PFSK-1 (cell line): ENCODE measurements around the gene DERA.

Source experiments
- FOXP2 ChIP-seq: optimal IDR thresholded peaks from 2 replicates; pipeline ENCODE3; 2011; ENCODE audit warnings: borderline replicate concordance, control low read depth, inconsistent platforms; ENCODE audit not compliant: insufficient read depth; ENCODE audit errors: extremely low read length, extremely low read depth
- POLR2AphosphoS5 ChIP-seq: IDR thresholded peaks from 2 replicates; pipeline ENCODE4 v1.6.1; 2012; ENCODE audit warnings: low read depth, mild to moderate bottlenecking, control low read depth, low read length, moderate library complexity
- SIN3A ChIP-seq: IDR thresholded peaks from 2 replicates; pipeline ENCODE4 v1.6.1; 2012; ENCODE audit warnings: mild to moderate bottlenecking, low read length, moderate library complexity, borderline replicate concordance; ENCODE audit not compliant: insufficient read depth
- TAF1 ChIP-seq: IDR thresholded peaks from 2 replicates; pipeline ENCODE4 v1.6.1; 2012; ENCODE audit warnings: low read length, control low read depth, borderline replicate concordance; ENCODE audit not compliant: insufficient read depth
- TF ChIP-seq, protein P1 (sequence below), 2 experiments: IDR thresholded peaks; 2 replicates each; pipeline versions ENCODE4 v1.6.1 to v1.8.0; 2011 to 2012; ENCODE audit warnings: low read depth in 2 of 2, low read length in 2 of 2, control low read depth in 1 of 2, inconsistent platforms in 1 of 2, mild to moderate bottlenecking in 1 of 2, moderate library complexity in 1 of 2; ENCODE audit not compliant: insufficient read depth in 1 of 2

The DERA gene

DNA sequence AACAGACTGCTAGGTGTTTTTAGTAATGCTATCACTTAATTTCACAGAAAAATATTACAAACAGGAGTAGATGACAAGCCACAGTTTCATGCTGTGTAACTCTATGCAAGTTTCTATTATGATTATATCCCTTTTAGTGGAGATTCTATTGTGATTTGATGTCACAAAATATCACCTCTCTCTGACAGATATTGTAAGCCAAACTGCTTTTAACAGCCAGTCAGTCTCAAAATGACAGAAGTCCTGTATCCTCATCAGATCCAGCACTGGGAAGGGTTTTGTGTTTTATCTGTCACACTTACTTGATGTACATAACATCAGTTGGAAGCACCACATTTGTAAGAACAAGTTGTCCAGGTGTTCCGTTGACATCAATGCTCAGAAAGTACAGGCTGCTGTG is 164.8 kb downstream of the DERA start:
- no peak for TF ChIP-seq SIN3A
- TF ChIP-seq, protein P1, sequence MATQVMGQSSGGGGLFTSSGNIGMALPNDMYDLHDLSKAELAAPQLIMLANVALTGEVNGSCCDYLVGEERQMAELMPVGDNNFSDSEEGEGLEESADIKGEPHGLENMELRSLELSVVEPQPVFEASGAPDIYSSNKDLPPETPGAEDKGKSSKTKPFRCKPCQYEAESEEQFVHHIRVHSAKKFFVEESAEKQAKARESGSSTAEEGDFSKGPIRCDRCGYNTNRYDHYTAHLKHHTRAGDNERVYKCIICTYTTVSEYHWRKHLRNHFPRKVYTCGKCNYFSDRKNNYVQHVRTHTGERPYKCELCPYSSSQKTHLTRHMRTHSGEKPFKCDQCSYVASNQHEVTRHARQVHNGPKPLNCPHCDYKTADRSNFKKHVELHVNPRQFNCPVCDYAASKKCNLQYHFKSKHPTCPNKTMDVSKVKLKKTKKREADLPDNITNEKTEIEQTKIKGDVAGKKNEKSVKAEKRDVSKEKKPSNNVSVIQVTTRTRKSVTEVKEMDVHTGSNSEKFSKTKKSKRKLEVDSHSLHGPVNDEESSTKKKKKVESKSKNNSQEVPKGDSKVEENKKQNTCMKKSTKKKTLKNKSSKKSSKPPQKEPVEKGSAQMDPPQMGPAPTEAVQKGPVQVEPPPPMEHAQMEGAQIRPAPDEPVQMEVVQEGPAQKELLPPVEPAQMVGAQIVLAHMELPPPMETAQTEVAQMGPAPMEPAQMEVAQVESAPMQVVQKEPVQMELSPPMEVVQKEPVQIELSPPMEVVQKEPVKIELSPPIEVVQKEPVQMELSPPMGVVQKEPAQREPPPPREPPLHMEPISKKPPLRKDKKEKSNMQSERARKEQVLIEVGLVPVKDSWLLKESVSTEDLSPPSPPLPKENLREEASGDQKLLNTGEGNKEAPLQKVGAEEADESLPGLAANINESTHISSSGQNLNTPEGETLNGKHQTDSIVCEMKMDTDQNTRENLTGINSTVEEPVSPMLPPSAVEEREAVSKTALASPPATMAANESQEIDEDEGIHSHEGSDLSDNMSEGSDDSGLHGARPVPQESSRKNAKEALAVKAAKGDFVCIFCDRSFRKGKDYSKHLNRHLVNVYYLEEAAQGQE (IDR thresholded peaks at IDR 0.05; ENCODE audit: insufficient read depth in 1 of 2, low read depth in 2 of 2, low read length in 2 of 2), result no peak
- no peak for TF ChIP-seq TAF1
- no peak for TF ChIP-seq POLR2AphosphoS5
- TF ChIP-seq FOXP2, result no peak

DNA sequence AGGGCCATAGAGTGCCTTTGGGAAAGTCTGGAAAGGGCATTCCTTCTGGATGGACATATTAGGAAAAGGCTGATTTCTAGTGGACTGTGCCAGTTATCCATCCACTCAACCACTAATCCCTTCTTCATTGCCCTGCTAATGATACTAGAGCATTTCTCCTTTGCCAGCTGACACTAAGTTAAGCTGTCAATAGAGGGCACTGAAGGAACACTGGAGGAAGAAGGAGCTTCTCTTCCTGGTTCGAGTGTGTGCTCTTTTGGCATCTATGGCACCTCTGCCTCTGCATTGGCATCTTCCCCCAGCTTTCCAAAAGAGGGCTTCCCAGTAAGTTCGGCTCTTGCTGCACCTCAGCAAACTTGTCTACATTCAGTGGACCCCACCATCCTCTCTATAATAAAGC is 165.4 kb downstream of the DERA start:
- TF ChIP-seq SIN3A (no peak), FOXP2 (no peak), TAF1 (no peak), POLR2AphosphoS5 (no peak)
- TF ChIP-seq, protein P1 (IDR thresholded peaks at IDR 0.05; ENCODE audit: insufficient read depth in 1 of 2, low read depth in 2 of 2, low read length in 2 of 2), result no peak

DNA sequence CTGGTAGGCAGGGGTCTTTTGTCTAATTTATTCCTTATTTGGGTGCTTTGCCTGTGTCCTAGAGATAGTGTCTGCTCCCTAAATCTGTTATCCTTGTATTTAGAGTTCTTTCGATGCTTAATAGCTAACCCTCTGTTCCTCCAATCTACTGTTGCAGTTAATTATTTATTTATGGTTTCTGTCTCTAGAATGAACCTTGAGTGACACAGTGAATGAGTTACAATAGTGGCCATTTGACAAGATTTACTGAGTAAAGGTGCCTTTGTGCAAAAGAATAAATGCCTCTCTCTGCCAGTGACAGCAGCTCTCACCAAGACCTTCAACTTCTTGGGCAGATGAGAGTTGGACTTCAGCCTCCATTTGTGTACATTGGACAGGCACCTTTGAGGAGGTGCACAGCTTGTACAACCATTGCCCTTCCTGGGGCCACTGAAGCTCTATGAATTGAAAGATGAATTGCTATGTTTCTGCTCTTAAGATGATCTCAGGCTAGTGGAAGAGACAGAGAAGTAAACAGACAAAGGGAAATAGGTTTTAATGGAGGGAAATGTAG is 165.9 kb downstream of the DERA start:
- TF ChIP-seq, protein P1 (IDR thresholded peaks at IDR 0.05; ENCODE audit: insufficient read depth in 1 of 2, low read depth in 2 of 2, low read length in 2 of 2), result no peak
- no peak for TF ChIP-seq POLR2AphosphoS5
- no peak for TF ChIP-seq FOXP2
- TF ChIP-seq TAF1, result no peak
- TF ChIP-seq SIN3A, result no peak

DNA sequence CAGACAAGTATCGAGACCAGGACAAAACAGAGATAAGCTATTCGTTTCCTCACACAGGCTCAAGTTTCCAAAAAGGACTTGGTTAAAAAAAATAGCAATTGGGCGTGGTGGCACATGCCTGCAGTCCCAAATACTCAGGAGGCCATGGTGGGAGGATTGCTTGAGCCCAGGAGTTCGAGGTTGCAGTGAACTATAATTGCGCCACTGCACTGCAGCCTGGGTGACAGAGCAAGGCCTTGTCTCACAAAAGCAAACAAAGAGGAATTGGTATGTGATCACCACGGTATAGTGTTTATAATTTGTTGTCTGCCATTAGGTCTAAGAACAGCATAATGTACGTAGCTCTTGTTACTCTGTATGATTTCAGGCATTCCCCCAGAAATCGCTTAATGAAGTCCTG is 175.3 kb downstream of the DERA start:
- no peak for TF ChIP-seq POLR2AphosphoS5
- TF ChIP-seq FOXP2, result no peak
- TF ChIP-seq, protein P1 (IDR thresholded peaks at IDR 0.05; ENCODE audit: insufficient read depth in 1 of 2, low read depth in 2 of 2, low read length in 2 of 2), result no peak
- TF ChIP-seq SIN3A, result no peak
- no peak for TF ChIP-seq TAF1

DNA sequence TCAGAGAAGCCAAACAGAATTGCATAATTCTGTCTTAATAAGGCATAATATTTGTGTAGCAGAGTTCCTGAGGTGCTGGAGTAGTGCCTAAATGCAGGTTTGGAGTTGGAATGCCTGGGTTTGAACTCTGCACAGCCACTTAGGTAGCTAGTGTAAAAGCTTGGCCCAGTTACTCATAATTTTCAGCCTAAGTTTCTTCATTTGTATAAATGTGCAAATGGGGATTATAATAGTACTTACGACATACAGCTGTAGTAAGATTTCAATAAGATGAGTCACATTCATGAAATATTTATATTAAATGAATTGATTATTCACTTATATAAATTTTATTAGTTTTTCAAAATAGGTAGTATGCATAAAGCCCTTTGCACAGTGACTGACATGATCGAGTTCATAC is 175.8 kb downstream of the DERA start:
- no peak for TF ChIP-seq POLR2AphosphoS5
- TF ChIP-seq SIN3A, result no peak
- no peak for TF ChIP-seq FOXP2
- TF ChIP-seq, protein P1 (IDR thresholded peaks at IDR 0.05; ENCODE audit: insufficient read depth in 1 of 2, low read depth in 2 of 2, low read length in 2 of 2), result no peak
- TF ChIP-seq TAF1, result no peak
